Panc1 (cell line): ENCODE results near the gene GSTK1. TPM values are rescaled to one million over a fixed set of nuclear protein-coding genes. Genes with fewer than 3 reads are reported as not detected.

ENCODE experiments used
- ATAC-seq: fragments of 200-7000 bp; cut with Tn5 transposase; 2 replicates; pipeline ENCODE4 v1.9.1; 2020; ENCODE audit warnings: mild to moderate bottlenecking, moderate library complexity
- BruUV-seq: library from RNA; stranded (reverse); fragments of 400-500 nt; replicated peaks from 2 replicates; lab custom pipeline; 2021; lab: Mats Ljungman, UMichigan
- CTCF ChIA-PET: fragments of 300-600 bp; sonication (Branson Sonifier 250); formaldehyde crosslinking; loops from one replicate; lab custom pipeline; 2022; ENCODE audit warnings: antibody characterized with exemption; lab: Charles Lee
- POLR2A ChIA-PET: fragments of 300-600 bp; sonication (Branson Sonifier 250); formaldehyde crosslinking; loops from one replicate; lab custom pipeline; 2022; ENCODE audit warnings: antibody characterized with exemption; lab: Charles Lee
- DNase-seq: peaks from one replicate; pipeline ENCODE4 v3.0.0-alpha.2; 2010; ENCODE audit warnings: low read depth, low spot score
- H3K27ac ChIP-seq: 2 replicates; pipeline ENCODE4 v1.5.1; 2011; ENCODE audit warnings: mild to moderate bottlenecking, low read length, inconsistent platforms
- H3K27me3 ChIP-seq: fragments of 200-500 bp; sonication (Bioruptor generic); 2 replicates; pipeline ENCODE4 v1.6.0; 2014; ENCODE audit warnings: low read length, inconsistent platforms; ENCODE audit not compliant: control insufficient read depth, insufficient read depth
- H3K36me3 ChIP-seq: fragments of 200-500 bp; sonication (Bioruptor generic); 2 replicates; pipeline ENCODE4 v1.5.1; 2014; ENCODE audit warnings: inconsistent platforms, mild to moderate bottlenecking, low read length, moderate library complexity; ENCODE audit not compliant: control insufficient read depth, insufficient read depth
- H3K4me1 ChIP-seq: 2 replicates; pipeline ENCODE4 v1.5.1; 2011; ENCODE audit warnings: inconsistent platforms, mild to moderate bottlenecking, low read length, moderate library complexity; ENCODE audit not compliant: control insufficient read depth, insufficient read depth
- H3K4me3 ChIP-seq, 2 experiments: 2 replicates each; pipeline ENCODE4 v1.5.1; 2011 to 2012; ENCODE audit warnings: low read depth in 2 of 2, low read length in 2 of 2, mild to moderate bottlenecking in 2 of 2, inconsistent platforms in 1 of 2, moderate library complexity in 1 of 2
- H3K9me3 ChIP-seq: fragments of 200-500 bp; sonication (Bioruptor generic); 2 replicates; pipeline ENCODE4 v1.5.1; 2014; ENCODE audit warnings: low read depth, mild to moderate bottlenecking, inconsistent platforms, low read length, moderate library complexity; ENCODE audit not compliant: control insufficient read depth, insufficient read depth
- CTCF ChIP-seq: fragments of 450-650 bp; IDR thresholded peaks from 2 replicates; pipeline ENCODE4 v1.5.1; 2017; ENCODE audit warnings: mild to moderate bottlenecking
- POLR2AphosphoS5 ChIP-seq: IDR thresholded peaks from 2 replicates; pipeline ENCODE4 v1.6.1; 2012; ENCODE audit warnings: mild to moderate bottlenecking, low read depth, low read length, moderate library complexity
- REST ChIP-seq, 2 experiments: IDR thresholded peaks; 2 replicates each; pipeline ENCODE4 v1.6.1; 2011 to 2012; ENCODE audit warnings: low read depth in 2 of 2, control low read depth in 1 of 2, low read length in 1 of 2, mild to moderate bottlenecking in 1 of 2, moderate library complexity in 1 of 2; ENCODE audit not compliant: insufficient read depth in 1 of 2
- SIN3A ChIP-seq: IDR thresholded peaks from 2 replicates; pipeline ENCODE4 v1.6.1; 2012; ENCODE audit warnings: low read depth, mild to moderate bottlenecking, low read length, moderate library complexity, borderline replicate concordance; ENCODE audit not compliant: insufficient read depth
- TCF7L2 ChIP-seq: IDR thresholded peaks from 2 replicates; pipeline ENCODE4 v1.6.1; 2011; ENCODE audit warnings: mild to moderate bottlenecking, low read depth, low read length, inconsistent platforms
- in situ Hi-C: cut with HindIII; loops from 2 replicates; pipeline ENCODE4 v1.10.0; 2016; ENCODE audit warnings: low sequenced_read_pairs, low pct_unique_long_range_greater_than_20kb
- intact Hi-C: fragments of 100-400 bp; cut with micrococcal nuclease; formaldehyde crosslinking; loops from one replicate; pipeline ENCODE4 v1.10.0; 2022; ENCODE audit not compliant: unreplicated experiment
- total RNA-seq: library from RNA; stranded (reverse); gene quantifications from one replicate; pipeline ENCODE4 v1.2.1, GENCODE V29; 2021; ENCODE audit not compliant: unreplicated experiment

GSTK1 gene
- total RNA-seq, 1 experiment from 2014 or later, result 100 TPM

- BruUV-seq, result no TSS peak
- peaks cover 3% of the 10 kb centered on the region; the same call in 1 of the 2 replicates for H3K27me3 ChIP-seq
- intact Hi-C loops, result no loop called here
- ATAC-seq, result no peak
- ChIA-PET CTCF (interaction anchor here (2.7 kb wide), 1 partner anchor 209 kb away, joined by 66 read pairs; no protein-coding TSS in a partner anchor), POLR2A (no interaction called here)
- TF ChIP-seq CTCF, result no peak
- no peak for TF ChIP-seq SIN3A
- no peak for TF ChIP-seq REST (IDR thresholded peaks at IDR 0.05; ENCODE audit: insufficient read depth in 1 of 2, low read depth in 2 of 2, low read length in 1 of 2)
- TF ChIP-seq POLR2AphosphoS5, result no peak
- no peak for TF ChIP-seq TCF7L2
- H3K4me3 ChIP-seq, result no peak overlapping the region
- in situ Hi-C loops, result loop anchor here (25.0 kb wide), 1 partner anchor 204 kb away; no protein-coding TSS in a partner anchor
- H3K4me1 ChIP-seq, result no peaks in the 10 kb centered on the region
- H3K9me3 ChIP-seq, result no peaks in the 10 kb centered on the region
- no peak overlapping the region for H3K27ac ChIP-seq
- no peaks in the 10 kb centered on the region for H3K36me3 ChIP-seq
- no peak for DNase-seq
Observed at GRCh38 chr7:143216151-143216550, 47.1 kb upstream of the GSTK1 start.

- intact Hi-C loops, result no loop called here
- POLR2A ChIA-PET, result no interaction called here
Observed at GRCh38 chr7:143216686-143217085, 46.6 kb upstream of the GSTK1 start.

More at GRCh38 chr7:143216686-143217085, 46.6 kb upstream of the GSTK1 start:
- no peaks in the 10 kb centered on the region for H3K36me3 ChIP-seq
- no peak overlapping the region for H3K27ac ChIP-seq
- DNase-seq (no peak), ATAC-seq (no peak)
- CTCF ChIA-PET, result interaction anchor here (0.7 kb wide), 1 partner anchor 97 kb away, joined by 3 read pairs; no protein-coding TSS in a partner anchor
- BruUV-seq, result no TSS peak
- peaks cover 4% of the 10 kb centered on the region for H3K27me3 ChIP-seq
- H3K4me1 ChIP-seq, result no peaks in the 10 kb centered on the region
- H3K9me3 ChIP-seq, result no peaks in the 10 kb centered on the region
- TF ChIP-seq REST (IDR thresholded peaks at IDR 0.05; ENCODE audit: insufficient read depth in 1 of 2, low read depth in 2 of 2, low read length in 1 of 2) (no peak), TCF7L2 (no peak), POLR2AphosphoS5 (no peak), SIN3A (no peak), CTCF (no peak)
- in situ Hi-C loops, result loop anchor here (25.0 kb wide), 1 partner anchor 204 kb away; no protein-coding TSS in a partner anchor
- H3K4me3 ChIP-seq, result no peak overlapping the region
